Esophagus squamous epithelium (tissue), 4 donors: ENCODE results near the gene CFAP77.

Experiments
- POLR2A ChIP-seq, 4 donors: fragments of 450-650 bp; IDR thresholded peaks; one replicate each; pipeline ENCODE4 v1.6.1; 2017; ENCODE audit warnings: antibody characterized with exemption in 4 of 4, mild to moderate bottlenecking in 4 of 4, moderate library complexity in 3 of 4
- TF ChIP-seq, protein P1 (sequence below), 6 experiments: fragments of 450-650 bp in 4 of 6; fragments of 200-600 bp in 2 of 6; sonication (generic) in 2 of 6; IDR thresholded peaks; one replicate each; pipeline ENCODE4 v1.5.1; 2016 to 2019; ENCODE audit warnings: antibody characterized with exemption in 6 of 6, mild to moderate bottlenecking in 4 of 6, moderate library complexity in 4 of 6

- TF ChIP-seq, protein P1, sequence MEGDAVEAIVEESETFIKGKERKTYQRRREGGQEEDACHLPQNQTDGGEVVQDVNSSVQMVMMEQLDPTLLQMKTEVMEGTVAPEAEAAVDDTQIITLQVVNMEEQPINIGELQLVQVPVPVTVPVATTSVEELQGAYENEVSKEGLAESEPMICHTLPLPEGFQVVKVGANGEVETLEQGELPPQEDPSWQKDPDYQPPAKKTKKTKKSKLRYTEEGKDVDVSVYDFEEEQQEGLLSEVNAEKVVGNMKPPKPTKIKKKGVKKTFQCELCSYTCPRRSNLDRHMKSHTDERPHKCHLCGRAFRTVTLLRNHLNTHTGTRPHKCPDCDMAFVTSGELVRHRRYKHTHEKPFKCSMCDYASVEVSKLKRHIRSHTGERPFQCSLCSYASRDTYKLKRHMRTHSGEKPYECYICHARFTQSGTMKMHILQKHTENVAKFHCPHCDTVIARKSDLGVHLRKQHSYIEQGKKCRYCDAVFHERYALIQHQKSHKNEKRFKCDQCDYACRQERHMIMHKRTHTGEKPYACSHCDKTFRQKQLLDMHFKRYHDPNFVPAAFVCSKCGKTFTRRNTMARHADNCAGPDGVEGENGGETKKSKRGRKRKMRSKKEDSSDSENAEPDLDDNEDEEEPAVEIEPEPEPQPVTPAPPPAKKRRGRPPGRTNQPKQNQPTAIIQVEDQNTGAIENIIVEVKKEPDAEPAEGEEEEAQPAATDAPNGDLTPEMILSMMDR (IDR thresholded peaks at IDR 0.05) = no peak
- TF ChIP-seq POLR2A (IDR thresholded peaks at IDR 0.05) = no peak
Measured at GRCh38 chr9:132585954-132586829, 176.2 kb downstream of the CFAP77 start.
